SK-N-SH (cell line): ENCODE measurements around the gene TMPRSS11E.

Experiments used
- CHD2 ChIP-seq: fragments of 150-350 bp; IDR thresholded peaks from 2 replicates; pipeline ENCODE4 v1.6.1; 2018; ENCODE audit warnings: low read length; ENCODE audit not compliant: partially characterized antibody
- CTCF ChIP-seq: fragments of 200-600 bp; sonication (generic); IDR thresholded peaks from 2 replicates; pipeline ENCODE4 v1.6.1; 2017; ENCODE audit warnings: antibody characterized with exemption, mild to moderate bottlenecking, moderate library complexity
- EZH2phosphoT487 ChIP-seq: fragments of 200-600 bp; sonication (generic); IDR thresholded peaks from 2 replicates; pipeline ENCODE4 v1.6.1; 2017; ENCODE audit warnings: low read depth, mixed run types, mild to moderate bottlenecking, antibody characterized with exemption, moderate library complexity, borderline replicate concordance
- MEF2A ChIP-seq: IDR thresholded peaks from 2 replicates; pipeline ENCODE4 v1.4.0; 2012; ENCODE audit warnings: low read depth, borderline replicate concordance
- MXI1 ChIP-seq: IDR thresholded peaks from 2 replicates; pipeline ENCODE4 v1.6.1; 2012; ENCODE audit warnings: mild to moderate bottlenecking, low read depth, low read length, improper control_type of control experiment
- NFIC ChIP-seq: IDR thresholded peaks from 2 replicates; pipeline ENCODE4 v1.4.0; 2012; ENCODE audit warnings: borderline replicate concordance
- POLR2AphosphoS5 ChIP-seq: IDR thresholded peaks from 2 replicates; pipeline ENCODE4 v1.6.1; 2012; ENCODE audit warnings: low read depth, low read length
- SMC3 ChIP-seq: IDR thresholded peaks from 2 replicates; pipeline ENCODE4 v1.6.1; 2012; ENCODE audit warnings: low read depth, low read length, improper control_type of control experiment
- YY1 ChIP-seq: IDR thresholded peaks from 2 replicates; pipeline ENCODE4 v1.4.0; 2012; ENCODE audit warnings: low read depth, mild to moderate bottlenecking
- TF ChIP-seq, protein P1 (sequence below): IDR thresholded peaks from 2 replicates; pipeline ENCODE4 v1.4.0; 2012; ENCODE audit warnings: low read depth
- TF ChIP-seq, protein P2 (sequence below): IDR thresholded peaks from 2 replicates; pipeline ENCODE4 v1.6.1; 2012; ENCODE audit warnings: mild to moderate bottlenecking, low read depth, low read length, moderate library complexity

GRCh38 chr4:68404153-68404552 is 43.1 kb upstream of the TMPRSS11E start:
- TF ChIP-seq, protein P1, sequence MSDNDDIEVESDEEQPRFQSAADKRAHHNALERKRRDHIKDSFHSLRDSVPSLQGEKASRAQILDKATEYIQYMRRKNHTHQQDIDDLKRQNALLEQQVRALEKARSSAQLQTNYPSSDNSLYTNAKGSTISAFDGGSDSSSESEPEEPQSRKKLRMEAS: no peak
- TF ChIP-seq YY1 (no peak), NFIC (no peak), EZH2phosphoT487 (no peak), CTCF (no peak), MEF2A (no peak), CHD2 (no peak), SMC3 (no peak), MXI1 (no peak), POLR2AphosphoS5 (no peak)
- TF ChIP-seq, protein P2, sequence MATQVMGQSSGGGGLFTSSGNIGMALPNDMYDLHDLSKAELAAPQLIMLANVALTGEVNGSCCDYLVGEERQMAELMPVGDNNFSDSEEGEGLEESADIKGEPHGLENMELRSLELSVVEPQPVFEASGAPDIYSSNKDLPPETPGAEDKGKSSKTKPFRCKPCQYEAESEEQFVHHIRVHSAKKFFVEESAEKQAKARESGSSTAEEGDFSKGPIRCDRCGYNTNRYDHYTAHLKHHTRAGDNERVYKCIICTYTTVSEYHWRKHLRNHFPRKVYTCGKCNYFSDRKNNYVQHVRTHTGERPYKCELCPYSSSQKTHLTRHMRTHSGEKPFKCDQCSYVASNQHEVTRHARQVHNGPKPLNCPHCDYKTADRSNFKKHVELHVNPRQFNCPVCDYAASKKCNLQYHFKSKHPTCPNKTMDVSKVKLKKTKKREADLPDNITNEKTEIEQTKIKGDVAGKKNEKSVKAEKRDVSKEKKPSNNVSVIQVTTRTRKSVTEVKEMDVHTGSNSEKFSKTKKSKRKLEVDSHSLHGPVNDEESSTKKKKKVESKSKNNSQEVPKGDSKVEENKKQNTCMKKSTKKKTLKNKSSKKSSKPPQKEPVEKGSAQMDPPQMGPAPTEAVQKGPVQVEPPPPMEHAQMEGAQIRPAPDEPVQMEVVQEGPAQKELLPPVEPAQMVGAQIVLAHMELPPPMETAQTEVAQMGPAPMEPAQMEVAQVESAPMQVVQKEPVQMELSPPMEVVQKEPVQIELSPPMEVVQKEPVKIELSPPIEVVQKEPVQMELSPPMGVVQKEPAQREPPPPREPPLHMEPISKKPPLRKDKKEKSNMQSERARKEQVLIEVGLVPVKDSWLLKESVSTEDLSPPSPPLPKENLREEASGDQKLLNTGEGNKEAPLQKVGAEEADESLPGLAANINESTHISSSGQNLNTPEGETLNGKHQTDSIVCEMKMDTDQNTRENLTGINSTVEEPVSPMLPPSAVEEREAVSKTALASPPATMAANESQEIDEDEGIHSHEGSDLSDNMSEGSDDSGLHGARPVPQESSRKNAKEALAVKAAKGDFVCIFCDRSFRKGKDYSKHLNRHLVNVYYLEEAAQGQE: no peak
